GM21447 (cell line): ENCODE data around the gene CFAP46.
"Not testable (repeated sequence)": the region's sequence is repeated elsewhere in the genome, so short reads cannot be mapped to it uniquely, and the experiment has no call there.

Experiments
- ATAC-seq: cut with Tn5 transposase; IDR thresholded peaks from one replicate; pipeline ENCODE4 v1.9.1; 2021; ENCODE audit not compliant: unreplicated experiment

The CFAP46 gene

GRCh38 chr10:132832186-132832969, 110.0 kb downstream of the CFAP46 start:
- ATAC-seq = no peak

DNA sequence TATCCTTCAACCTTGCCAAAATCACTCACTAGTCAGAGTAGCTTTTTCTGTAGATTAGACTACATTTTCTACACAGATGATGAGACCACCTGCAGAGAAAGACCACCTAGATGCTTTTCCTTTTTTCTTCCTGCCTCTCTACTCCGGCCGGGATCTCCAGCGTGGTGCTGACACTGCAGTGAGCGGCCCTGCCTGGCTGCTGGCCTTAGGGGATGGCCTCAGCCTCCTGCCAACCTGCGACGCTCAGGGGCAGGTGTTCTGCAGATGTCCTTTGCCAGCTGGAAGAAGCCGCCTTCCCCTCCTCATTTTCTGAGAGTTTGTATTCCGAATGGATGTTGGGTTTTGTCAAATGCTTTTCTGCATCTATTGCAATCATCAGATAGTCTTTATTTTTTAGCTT, 113.0 kb downstream of the CFAP46 start:
- no peak for ATAC-seq

DNA sequence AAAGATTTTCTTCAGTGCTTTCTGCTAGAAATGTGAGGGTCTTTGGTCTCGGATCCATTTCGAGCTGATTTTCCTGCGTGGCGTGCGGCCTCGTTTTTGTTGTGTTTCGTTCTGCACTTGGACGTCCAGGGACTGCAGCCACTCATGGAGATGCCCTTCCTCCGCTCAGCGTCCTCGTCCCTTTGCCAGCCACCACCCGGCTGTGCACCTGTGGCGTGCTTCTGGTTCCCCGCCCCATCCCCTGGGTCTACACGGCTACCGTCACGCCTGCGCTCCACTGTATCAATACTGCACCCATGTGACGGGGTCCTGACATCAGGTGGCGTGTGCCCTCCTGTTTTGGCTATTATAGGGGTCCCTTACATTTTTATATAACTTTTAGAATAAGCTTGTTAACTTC, 113.7 kb downstream of the CFAP46 start:
- ATAC-seq = no peak

DNA sequence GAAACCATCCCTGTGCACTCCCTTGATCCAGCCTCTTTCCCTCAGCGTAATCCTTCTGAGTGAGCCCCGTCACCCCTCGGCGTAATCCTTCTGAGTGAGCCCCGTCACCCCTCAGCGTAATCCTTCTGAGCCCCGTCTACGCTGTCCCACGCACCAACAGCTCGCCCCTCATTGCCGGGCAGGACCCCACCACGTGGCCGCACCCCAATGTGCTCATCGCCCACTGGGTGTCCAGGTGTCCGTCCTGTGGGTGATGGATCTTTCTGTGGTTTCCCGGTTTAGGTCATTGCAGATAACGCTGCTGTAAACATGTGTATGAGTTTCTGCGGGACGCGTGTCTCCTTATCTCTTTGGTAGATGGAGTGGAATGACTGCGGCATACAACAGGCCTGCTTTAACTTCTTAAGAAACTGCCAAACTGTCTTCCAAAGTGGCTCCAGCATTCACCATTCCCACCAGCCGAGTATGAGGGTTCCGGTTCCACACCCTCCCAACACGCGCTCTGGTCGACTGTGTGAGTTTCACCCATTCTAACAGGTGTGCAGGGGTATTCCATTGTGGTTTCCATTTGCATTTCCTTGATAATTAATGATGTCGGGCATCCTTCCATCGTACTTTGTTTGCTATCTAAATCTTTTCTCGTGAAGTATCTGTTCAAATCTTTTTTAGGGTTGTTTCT, 114.4 kb downstream of the CFAP46 start:
- ATAC-seq = no peak

GRCh38 chr10:132827423-132827789, 115.0 kb downstream of the CFAP46 start:
- ATAC-seq = no peak

GRCh38 chr10:132826524-132827422, 115.6 kb downstream of the CFAP46 start:
- ATAC-seq = no peak

GRCh38 chr10:132825783-132826523, 116.4 kb downstream of the CFAP46 start:
- ATAC-seq = not testable (repeated sequence)

DNA sequence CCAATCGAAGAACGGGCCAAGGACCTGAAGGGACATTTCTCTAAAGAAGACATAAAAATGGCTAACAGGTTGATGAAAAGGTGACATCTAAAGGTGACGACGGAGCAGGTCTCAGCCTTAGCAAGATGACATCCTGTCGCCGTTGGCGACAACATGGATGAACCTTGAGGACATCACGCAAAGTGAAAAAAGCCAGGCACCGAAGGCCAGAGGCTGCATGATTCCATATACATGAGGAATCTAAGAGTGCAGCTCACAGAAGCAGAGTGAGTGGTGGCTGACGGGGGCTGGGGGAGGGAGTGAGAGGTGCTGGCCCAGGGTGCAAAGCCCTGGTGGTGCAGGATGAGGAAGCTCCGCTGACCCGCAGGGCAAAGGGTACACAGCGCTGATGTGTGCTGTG, 122.3 kb downstream of the CFAP46 start:
- no peak for ATAC-seq

DNA sequence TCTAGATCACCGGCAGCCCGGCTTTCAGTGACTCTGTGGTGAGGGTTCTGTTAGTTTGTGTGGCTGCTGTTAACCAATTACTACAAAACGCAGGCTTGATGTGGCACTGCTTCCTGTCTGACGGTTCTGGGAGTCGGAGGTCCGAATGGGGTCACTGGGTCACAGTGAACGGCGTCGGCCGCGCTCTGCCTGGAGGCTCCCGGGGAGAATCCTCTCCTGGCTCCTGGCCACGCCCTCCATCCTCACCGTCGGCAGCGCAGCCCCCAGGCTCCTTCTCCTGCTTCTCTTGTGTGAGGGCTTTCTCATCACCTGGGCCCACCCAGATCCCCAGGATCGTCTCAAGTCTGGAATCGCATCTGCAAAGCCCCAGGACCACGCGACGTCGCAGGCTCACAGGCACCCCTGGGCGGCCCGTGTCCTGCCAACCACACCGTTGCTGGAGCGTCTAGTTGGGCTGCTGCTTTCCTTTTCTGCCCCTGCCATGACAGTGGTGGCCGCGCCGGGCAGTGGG, 124.6 kb downstream of the CFAP46 start:
- ATAC-seq = no peak

GRCh38 chr10:132816718-132817117, 125.7 kb downstream of the CFAP46 start:
- ATAC-seq = no peak

DNA sequence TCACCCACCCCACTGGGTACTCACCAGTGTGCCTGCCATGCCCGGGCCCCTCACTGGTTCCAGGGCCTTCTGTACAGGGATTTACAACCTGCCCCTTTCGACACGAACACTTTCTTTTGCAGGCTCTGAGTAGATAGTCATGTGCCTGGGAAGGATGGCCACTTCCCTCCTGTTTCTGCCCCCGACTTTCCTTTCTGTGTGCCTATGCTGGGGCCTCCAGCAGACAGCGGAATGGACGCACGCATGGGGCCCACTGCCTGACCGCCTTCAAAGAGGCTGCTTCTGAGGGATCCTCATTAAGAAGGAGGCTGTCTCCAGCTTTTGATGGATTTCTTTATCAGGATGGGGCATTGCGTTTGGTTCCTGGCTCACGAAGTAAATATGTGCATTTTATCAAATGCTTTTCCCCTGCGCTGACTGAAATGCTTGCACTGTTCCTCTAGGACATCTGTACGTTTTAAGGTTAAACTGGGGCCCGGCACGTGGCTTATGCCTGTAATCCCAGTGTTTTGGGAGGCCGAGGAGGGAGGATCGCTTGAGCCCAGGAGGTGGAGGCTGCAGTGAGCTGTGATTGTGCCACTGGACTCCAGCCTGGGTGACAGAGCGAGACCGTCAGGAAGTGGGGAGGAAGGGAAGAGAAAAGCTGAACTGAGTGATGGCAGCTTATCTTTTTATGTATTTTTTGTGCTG, 127.1 kb downstream of the CFAP46 start:
- no peak for ATAC-seq

GRCh38 chr10:132814469-132814856, 127.9 kb downstream of the CFAP46 start:
- ATAC-seq = no peak

DNA sequence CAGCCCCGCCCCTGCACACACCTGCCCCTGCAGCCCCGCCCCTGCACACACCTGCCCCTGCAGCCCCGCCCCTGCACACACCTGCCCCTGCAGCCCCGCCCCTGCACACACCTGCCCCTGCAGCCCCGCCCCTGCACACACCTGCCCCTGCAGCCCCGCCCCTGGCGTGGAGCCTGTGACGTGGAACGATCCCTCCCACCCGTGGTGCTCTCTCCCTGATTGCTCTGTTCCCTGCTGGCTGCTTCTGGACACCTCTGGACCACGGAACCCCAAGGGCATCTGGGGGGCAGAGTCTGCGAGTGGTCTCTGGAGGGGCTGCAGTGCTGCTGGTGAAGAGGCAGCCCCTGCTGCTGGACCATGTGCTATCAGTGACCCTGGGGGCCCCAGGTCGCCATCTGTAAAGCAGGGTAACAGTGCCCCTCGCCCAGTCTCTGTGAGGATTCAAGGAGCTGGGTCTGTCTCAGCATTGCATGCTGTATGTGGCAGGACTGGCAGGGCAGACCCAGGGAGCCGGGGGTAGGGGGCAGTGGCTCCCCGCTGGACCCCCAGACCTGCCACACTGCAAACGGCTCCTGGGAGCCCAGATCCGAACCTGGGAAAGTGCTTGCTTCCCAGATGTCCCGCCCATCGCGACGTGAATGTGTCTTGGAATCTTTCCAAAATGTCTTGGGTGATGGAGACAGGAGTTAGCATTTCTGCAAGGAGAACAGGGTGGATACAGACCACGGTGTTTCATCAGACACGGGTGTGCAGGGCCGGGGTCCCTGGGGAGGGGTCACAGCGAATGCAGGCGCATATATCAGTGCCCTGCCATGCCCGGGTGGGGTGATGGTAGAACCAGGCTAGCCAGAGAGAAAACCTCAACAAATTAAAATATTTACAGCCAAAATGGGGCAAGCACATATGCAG, 128.6 kb downstream of the CFAP46 start:
- no peak for ATAC-seq

- ATAC-seq = no peak
These were observed 129.4 kb downstream of the CFAP46 start for GRCh38 chr10:132813001-132813401.

DNA sequence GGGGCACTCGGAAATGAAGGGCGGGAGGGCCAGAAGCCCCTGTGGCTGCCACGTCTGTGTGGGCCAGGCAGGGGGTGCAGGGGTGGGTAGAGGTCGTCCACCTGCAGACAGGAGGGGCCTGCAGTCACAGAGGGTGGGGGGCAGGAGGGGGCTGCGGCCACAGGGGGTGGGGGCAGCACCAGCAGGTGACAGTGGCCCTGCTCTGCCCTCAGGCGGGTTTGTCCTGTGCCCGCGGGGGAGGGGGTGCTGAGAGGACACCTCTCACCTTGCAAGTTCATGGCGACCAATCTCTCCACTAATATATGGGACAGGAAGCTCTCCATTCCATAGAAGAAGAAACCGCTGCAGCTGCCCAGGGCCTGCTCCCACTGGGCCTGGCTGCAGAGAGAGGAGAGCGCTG, 129.8 kb downstream of the CFAP46 start:
- ATAC-seq = no peak

GRCh38 chr10:132811891-132812481, 130.4 kb downstream of the CFAP46 start:
- no peak for ATAC-seq

- ATAC-seq = no peak
These were observed 131.3 kb downstream of the CFAP46 start for GRCh38 chr10:132810807-132811700.
